Ascending aorta (tissue), 2 donors: Measurements from ENCODE around the gene PTPN6. TPM values are rescaled to one million over a fixed set of nuclear protein-coding genes. Genes with fewer than 3 reads are reported as not detected.
A peak's percentile ranks its signal among the peaks of the same experiment; 100 is the strongest.

Experiments
- DNase-seq, 2 donors: peaks; one replicate each; pipeline ENCODE4 v3.0.0-alpha.2; 2019; ENCODE audit warnings: low spot score in 2 of 2
- H3K27ac ChIP-seq, 2 donors: fragments of 200-600 bp; sonication (generic); one replicate each; pipeline ENCODE4 v1.5.1; 2016 to 2017; ENCODE audit warnings: mild to moderate bottlenecking in 1 of 2
- H3K27me3 ChIP-seq: fragments of 200-600 bp; sonication (generic); one replicate; pipeline ENCODE4 v1.5.1; 2017
- H3K36me3 ChIP-seq, 2 donors: fragments of 200-600 bp; sonication (generic); one replicate each; pipeline ENCODE4 v1.5.1; 2016
- H3K4me1 ChIP-seq, 2 donors: fragments of 200-600 bp; sonication (generic); one replicate each; pipeline ENCODE4 v1.5.1; 2016 to 2017; ENCODE audit warnings: mild to moderate bottlenecking in 1 of 2
- H3K4me3 ChIP-seq, 2 donors: fragments of 200-600 bp; sonication (generic); one replicate each; pipeline ENCODE4 v1.5.1; 2016 to 2017; ENCODE audit warnings: mild to moderate bottlenecking in 1 of 2
- H3K9me3 ChIP-seq, 2 donors: fragments of 200-600 bp; sonication (generic); one replicate each; pipeline ENCODE4 v1.5.1; 2016
- intact Hi-C: fragments of 100-400 bp; cut with DNase I; formaldehyde crosslinking; loops from one replicate; pipeline ENCODE4 v1.15.1; 2023
- total RNA-seq: library from RNA; depleted of rRNA; stranded (reverse); fragments of >200 nt; gene quantifications from one replicate; pipeline ENCODE4 v1.1.0, GENCODE V29; 2016
- TF ChIP-seq, protein P1 (sequence below), 3 experiments: fragments of 200-600 bp in 2 of 3; fragments of 450-650 bp in 1 of 3; sonication (generic) in 2 of 3; IDR thresholded peaks; one replicate each; pipeline ENCODE4 v1.5.1; 2016 to 2019; ENCODE audit warnings: antibody characterized with exemption in 3 of 3, mild to moderate bottlenecking in 1 of 3, moderate library complexity in 1 of 3

The PTPN6 gene
- total RNA-seq, 1 donor from 2014 or later, result 1.7 TPM

DNA sequence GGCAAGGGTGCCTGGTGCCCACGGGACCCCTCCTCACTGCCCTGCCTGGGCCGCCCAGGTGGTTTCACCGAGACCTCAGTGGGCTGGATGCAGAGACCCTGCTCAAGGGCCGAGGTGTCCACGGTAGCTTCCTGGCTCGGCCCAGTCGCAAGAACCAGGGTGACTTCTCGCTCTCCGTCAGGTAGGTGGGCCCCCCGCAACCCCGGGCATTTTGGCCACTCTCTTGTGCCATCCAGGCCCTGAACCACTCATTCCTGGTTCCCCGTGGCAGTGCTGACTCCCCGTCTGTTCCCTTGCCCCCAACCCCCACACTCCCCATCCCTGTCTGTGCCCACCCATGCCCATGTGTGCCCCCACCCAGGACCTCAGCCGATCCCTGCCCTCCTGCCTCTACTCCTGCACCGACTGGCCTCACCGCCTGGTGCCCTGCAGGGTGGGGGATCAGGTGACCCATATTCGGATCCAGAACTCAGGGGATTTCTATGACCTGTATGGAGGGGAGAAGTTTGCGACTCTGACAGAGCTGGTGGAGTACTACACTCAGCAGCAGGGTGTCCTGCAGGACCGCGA is 480 bp downstream of the PTPN6 start:
- TF ChIP-seq, protein P1, sequence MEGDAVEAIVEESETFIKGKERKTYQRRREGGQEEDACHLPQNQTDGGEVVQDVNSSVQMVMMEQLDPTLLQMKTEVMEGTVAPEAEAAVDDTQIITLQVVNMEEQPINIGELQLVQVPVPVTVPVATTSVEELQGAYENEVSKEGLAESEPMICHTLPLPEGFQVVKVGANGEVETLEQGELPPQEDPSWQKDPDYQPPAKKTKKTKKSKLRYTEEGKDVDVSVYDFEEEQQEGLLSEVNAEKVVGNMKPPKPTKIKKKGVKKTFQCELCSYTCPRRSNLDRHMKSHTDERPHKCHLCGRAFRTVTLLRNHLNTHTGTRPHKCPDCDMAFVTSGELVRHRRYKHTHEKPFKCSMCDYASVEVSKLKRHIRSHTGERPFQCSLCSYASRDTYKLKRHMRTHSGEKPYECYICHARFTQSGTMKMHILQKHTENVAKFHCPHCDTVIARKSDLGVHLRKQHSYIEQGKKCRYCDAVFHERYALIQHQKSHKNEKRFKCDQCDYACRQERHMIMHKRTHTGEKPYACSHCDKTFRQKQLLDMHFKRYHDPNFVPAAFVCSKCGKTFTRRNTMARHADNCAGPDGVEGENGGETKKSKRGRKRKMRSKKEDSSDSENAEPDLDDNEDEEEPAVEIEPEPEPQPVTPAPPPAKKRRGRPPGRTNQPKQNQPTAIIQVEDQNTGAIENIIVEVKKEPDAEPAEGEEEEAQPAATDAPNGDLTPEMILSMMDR (IDR thresholded peaks at IDR 0.05), result no peak
- Histone ChIP-seq H3K4me1 (no peaks in the 10 kb centered on the region), H3K27ac (peak overlapping the region; percentile 38 to 39), H3K36me3 (peaks cover 0 to 4% of the 10 kb centered on the region in 2 donors), H3K9me3 (no peaks in the 10 kb centered on the region), H3K4me3 (peak overlapping the region in 1 of 2 donors; percentile 57), H3K27me3 (no peaks in the 10 kb centered on the region)
- intact Hi-C loops, result no loop called here
- DNase-seq, result no peak

DNA sequence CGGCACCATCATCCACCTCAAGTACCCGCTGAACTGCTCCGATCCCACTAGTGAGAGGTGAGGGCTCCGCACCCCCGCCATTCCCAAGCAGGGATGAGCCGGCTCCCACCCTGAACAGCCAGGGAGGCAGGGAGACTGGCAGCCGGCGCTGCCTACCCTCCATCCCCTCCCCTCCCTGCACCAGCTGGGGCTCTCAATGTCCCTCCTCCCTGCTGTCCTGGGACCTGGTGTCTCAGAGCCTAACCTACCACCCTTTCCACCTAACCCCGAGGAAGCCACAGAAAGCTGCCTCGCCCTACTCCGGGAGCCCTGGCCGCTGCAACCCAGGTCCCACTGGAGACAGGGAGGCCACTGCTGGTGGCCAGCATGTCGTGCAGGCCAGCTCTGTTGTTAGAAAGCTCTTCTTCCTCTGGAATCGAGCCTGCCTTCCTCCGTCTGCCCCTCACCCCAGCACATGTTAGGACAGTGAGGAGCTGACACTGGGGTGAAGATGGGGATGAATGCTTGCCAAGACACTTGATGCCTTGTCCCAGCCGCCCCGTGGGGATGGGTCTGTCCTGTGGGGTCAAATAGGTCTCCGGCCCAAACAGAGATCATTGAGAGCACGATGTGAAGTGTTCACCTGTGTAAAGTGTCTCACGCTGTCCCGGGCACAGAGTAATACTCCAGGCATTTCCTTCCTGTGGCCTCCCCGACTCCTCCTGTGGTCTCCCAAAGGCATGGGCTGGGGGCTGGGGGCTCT is 1.1 kb downstream of the PTPN6 start:
- Histone ChIP-seq H3K4me1 (no peaks in the 10 kb centered on the region), H3K36me3 (no peaks in the 10 kb centered on the region), H3K4me3 (peak overlapping the region in 1 of 2 donors; percentile 57), H3K9me3 (no peaks in the 10 kb centered on the region), H3K27me3 (no peaks in the 10 kb centered on the region), H3K27ac (peak overlapping the region in 1 of 2 donors; percentile 38)
- intact Hi-C loops, result no loop called here
- no peak for DNase-seq
- TF ChIP-seq, protein P1 (IDR thresholded peaks at IDR 0.05), result no peak

DNA sequence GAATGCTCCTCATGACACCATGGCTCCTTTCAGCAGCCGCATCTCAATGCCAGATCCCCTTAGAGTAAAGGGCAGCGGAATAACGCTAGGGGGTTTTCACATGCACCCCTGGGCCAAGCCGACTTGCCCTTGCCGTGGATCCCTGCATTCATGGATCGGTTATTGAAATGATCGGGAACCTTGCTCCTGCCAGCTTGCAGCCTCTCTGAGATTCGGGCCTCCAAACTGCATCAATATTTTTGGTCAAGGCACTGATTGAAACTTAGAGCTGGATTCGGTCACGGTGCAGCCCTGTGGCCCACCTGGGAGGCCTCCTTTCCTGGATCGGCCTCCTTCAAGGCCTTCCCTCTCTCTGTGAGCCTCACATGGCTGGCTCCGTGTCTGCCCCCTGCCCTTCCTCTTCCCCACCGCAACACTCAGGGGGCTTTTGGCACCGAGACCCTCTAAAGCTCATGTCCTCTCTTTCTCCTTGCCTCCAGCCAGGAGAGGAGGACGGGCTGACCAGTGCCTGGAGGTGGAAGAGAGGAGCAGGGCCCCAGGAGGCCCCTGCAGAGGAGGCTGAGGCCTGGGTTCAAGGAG is 1.8 kb downstream of the PTPN6 start:
- no peak for DNase-seq
- H3K27ac ChIP-seq, result peak overlapping the region in 1 of 2 donors; percentile 38
- intact Hi-C loops, result no loop called here

DNA sequence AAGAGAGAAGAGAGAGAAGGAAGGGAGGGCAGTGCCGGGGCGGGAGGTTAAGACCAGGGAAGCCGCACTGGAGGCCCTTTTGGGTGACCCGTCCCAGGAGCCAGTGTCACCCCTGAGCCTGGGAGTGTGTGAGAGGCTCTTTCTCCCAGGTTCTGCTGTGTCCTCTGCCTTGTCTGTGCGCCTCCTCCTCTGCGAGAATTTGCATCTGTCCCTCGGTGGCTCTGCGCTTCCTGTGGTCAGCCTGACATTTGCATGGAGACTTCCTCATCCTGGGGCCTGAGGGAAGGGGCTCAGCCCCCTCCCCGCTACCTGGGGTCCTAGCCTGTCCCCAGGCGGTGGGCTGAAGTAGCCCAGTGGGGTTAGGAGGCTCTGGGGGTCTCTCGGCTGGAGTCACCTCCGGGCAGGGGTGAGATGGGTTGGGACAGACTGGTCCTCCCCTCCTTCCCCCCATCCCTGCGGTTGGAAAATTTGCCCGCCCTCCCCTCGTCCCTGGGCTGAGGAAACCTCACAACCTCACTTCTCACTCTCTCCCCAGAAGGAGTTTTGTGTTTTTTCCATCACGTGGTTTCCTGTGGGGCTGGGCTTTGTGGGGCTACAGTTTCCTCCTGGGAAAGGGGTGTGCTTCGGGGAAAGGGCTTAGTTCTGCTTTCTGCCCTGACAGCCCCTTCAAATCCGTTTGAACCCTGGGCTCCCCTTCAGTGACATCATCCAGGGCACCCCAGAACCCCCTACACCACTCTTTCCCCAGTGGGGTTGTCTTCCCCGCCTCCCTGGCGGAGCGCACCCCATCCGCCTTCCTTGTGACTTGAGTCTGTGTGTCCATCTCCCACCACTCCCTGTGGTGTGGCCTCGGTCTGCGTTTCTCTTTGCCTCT is 2.5 kb downstream of the PTPN6 start:
- peak in 1 of 2 donors; percentile 82 for DNase-seq
- H3K27ac ChIP-seq, result peak overlapping the region in 1 of 2 donors; percentile 38
- no peaks in the 10 kb centered on the region for H3K27me3 ChIP-seq
- no peaks in the 10 kb centered on the region for H3K4me1 ChIP-seq
- peak overlapping the region in 1 of 2 donors; percentile 57 for H3K4me3 ChIP-seq
- intact Hi-C loops, result no loop called here
- TF ChIP-seq, protein P1 (IDR thresholded peaks at IDR 0.05), result no peak
- no peaks in the 10 kb centered on the region for H3K36me3 ChIP-seq
- no peaks in the 10 kb centered on the region for H3K9me3 ChIP-seq

More for the DNA sequence above, 1.8 kb downstream of the PTPN6 start:
- H3K4me3 ChIP-seq, result peak overlapping the region in 1 of 2 donors; percentile 57
- H3K27me3 ChIP-seq, result no peaks in the 10 kb centered on the region
- H3K4me1 ChIP-seq, result no peaks in the 10 kb centered on the region
- TF ChIP-seq, protein P1 (IDR thresholded peaks at IDR 0.05), result no peak
- no peaks in the 10 kb centered on the region for H3K9me3 ChIP-seq
- H3K36me3 ChIP-seq, result no peaks in the 10 kb centered on the region

DNA sequence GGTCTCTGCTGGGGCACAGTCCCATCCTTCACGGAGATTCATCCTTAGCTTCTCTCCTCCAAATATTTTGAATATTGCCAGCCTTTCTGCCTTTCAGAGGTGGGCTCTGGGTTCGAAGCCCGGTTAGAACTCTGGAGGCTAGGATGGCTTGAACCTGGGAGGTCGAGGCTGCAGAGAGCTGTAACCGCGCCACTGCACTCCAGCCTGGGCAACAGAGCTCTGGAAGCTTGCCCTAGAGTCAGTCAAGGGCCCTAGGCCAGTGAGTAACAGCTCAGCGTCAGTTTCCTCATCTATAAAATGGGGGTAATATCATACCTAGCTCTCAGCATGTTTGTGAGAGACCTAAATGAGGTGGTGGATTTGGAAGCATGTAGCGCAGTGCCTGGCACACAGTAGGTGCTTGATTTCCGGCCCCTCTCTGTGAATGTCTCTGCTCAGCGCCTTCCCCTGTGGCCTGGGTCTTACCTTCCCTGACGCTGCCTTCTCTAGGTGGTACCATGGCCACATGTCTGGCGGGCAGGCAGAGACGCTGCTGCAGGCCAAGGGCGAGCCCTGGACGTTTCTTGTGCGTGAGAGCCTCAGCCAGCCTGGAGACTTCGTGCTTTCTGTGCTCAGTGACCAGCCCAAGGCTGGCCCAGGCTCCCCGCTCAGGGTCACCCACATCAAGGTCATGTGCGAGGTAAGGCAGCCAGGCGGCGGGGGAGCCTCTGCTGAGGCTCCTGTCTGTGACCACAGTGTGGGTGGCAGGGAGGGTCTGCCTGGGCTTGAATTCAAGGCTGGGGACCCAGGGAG is 3.4 kb downstream of the PTPN6 start:
- H3K4me1 ChIP-seq, result no peaks in the 10 kb centered on the region
- DNase-seq, result no peak
- H3K9me3 ChIP-seq, result no peaks in the 10 kb centered on the region
- H3K4me3 ChIP-seq, result no peak overlapping the region
- intact Hi-C loops, result no loop called here
- no peaks in the 10 kb centered on the region for H3K36me3 ChIP-seq
- H3K27ac ChIP-seq, result peak overlapping the region in 1 of 2 donors; percentile 3
- H3K27me3 ChIP-seq, result no peaks in the 10 kb centered on the region
- TF ChIP-seq, protein P1 (IDR thresholded peaks at IDR 0.05), result no peak
